Fibroblast of skin of right quadriceps (primary cell): ENCODE results near the gene RASIP1.
A peak's percentile ranks its signal among the peaks of the same experiment; 100 is the strongest.

Experiments
- DNase-seq: peaks from one replicate; pipeline ENCODE4 v3.0.0-alpha.2; 2013

The RASIP1 gene

DNA sequence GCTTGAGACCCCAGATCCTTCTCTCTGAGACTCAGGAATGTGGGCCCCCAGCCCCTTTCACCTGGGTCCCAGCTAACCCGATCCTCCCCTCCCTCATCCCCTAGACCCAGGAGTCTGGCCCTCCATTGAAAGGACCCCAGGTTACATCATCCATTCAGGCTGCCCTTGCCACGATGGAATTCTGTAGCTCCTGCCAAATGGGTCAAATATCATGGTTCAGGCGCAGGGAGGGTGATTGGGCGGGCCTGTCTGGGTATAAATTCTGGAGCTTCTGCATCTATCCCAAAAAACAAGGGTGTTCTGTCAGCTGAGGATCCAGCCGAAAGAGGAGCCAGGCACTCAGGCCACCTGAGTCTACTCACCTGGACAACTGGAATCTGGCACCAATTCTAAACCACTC lies 15.4 kb upstream of the RASIP1 start:
- no peak for DNase-seq

DNA sequence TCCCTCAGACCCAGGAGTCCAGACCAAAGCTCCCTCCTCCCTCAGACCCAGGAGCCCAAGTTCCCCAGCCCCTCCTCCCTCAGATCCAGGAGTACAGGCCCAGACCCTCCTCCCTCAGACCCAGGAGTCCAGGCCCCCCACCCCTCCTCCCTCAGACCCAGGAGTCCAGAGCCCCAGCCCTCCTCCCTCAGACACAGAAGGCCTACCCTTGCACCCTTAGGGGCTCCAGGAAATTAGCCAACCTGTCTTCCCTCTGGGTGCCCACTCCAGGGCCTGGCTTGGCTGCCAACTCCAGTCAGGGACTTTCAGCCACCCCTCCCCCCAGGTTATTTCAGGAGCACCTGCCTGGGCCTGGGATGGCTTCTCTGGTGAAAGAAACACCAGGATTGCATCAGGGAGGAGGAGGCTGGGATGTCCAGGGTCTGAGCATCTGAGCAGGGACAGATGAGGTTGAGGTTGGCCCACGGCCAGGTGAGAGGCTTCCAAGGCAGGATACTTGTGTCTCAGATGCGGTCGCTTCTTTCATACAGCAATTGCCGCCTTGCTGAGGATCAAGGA lies 14.8 kb upstream of the RASIP1 start, which contains the start of gene FGF21:
Gene FGF21, plus strand, starts transcription at position 441 of the 558 bp plus-strand sequence. CDS start 713 bp downstream, outside the sequence.
- peak; percentile 12 for DNase-seq

DNA sequence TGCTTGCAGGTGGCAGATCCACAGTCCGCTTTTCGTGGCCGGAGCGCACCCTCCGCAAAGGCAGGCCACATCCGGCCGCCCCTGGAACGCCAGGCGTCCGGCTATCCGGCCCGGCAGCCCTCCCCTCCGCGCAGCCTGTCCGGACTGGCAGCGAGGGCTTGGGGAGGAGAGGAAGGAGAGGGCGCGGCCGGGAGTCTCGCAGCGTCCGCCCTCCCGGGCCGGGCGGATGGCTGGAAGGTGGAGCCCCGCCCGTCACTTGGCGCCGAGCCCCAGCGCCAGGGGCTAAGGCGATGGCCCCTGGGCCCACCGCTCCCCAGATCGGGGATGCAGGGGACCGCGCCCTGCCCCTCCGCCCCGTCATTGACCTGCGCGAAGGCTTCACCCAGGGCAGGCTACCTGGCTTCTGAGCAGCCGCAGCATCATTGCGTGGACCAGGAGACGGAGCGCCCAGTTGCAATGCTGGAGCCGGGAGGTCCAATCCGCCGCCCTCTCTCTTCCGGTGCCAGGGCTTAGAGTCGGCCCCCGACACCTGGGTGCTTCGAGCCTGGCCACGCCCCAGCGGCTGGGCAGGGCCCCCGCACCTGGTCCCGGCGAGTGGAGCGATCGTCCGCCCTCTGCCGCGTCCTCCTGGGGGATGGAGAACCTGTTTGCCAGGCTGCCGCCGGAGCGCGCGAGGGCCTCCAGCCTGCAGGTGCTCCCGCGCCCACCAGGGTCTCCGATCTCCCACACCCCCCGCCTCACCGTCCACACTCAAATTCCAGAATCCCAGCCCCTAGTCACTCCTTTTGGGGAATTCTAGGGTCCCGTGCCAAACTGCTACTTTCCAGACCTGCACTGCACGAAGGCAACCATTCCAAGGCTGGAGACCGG lies 12.3 kb upstream of the RASIP1 start, which contains the start of gene FUT1:
Gene FUT1, minus strand, starts transcription at position 146 of the 870 bp plus-strand sequence. CDS start 1,360 bp downstream, outside the sequence.
- DNase-seq, result no peak

DNA sequence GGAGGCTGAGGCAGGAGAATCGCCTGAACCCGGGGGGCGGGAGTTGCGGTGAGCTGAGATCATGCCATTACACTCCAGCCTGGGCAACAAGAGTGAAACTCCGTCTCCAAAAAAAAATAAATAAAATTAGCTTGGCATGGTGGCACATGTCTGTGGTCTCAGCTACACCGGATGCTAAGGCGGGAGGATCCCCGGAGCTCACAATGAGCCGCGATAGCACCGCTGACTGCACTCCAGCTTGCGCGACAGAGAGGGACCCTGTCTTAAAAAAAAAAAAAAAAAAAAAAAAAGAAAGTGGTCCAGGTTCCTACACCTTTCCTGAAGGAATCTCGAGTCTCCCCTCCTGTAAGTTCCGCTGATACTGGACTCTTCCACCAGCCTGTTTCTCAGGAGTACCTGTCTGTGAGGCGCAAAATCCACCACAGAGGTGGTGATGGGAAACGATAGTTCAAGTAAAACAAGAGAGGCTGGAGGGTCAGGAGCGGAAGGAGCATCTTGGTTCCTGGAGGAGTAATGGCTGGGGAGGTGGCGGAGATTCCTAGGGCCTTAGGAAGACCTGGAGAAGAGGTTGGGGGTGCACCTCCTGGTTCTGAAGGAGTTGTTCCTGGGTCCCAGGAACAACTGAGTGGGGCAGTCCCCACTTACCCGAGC lies 11.6 kb upstream of the RASIP1 start:
- DNase-seq, result no peak

DNA sequence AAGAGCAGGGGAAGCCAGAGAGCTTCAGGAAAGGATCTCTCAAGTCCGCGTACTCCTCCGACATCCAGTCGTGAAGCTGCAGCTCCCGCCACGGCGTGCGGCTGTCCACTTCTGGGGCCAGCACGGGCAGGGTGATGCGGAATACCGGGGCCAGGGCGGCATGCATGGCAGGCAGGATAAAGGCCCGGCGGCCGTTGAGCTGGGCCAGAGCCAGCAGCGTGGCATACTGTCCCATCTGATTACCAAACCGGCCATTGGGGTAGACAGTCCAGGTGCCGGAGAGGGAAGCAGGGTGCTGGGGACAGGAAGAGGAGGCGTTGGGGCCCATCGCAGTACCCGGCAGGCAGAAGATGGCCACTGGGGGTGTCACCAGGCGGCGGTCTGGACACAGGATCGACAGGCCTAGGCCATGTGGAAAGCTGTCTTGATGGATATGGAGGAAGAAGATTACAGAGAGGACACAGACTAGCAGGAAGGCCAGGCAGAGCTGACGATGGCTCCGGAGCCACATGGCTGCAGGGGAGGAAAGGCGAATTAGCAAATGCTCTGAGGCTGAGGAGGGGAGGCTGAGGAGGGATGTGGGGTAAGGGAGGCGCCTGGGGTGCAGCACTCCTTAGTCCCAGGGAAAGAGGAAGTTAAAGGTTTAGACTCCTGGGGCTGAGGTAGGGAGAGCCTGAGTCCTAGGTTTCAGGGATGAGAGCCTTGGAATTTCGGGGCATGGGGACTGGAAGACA lies 10.5 kb upstream of the RASIP1 start:
- DNase-seq, result no peak

DNA sequence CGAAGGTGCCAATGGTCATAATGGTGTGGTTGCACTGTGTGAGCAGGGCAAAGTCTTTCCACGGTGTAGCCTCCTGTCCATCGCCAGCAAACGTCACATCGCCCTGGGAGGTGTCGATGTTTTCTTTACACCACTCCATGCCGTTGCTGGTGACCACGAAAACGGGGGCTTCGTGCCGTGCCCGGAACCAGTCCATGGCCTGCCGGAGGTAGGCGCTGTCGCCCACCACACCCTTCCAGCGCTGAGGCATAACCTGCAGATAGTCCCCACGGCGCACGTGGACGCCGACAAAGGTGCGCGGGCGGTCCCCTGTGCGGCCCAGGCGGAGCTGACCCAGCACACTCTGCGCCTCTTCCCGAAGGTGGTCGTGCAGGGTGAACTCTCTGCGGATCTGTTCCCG lies 9.9 kb upstream of the RASIP1 start:
- no peak for DNase-seq

DNA sequence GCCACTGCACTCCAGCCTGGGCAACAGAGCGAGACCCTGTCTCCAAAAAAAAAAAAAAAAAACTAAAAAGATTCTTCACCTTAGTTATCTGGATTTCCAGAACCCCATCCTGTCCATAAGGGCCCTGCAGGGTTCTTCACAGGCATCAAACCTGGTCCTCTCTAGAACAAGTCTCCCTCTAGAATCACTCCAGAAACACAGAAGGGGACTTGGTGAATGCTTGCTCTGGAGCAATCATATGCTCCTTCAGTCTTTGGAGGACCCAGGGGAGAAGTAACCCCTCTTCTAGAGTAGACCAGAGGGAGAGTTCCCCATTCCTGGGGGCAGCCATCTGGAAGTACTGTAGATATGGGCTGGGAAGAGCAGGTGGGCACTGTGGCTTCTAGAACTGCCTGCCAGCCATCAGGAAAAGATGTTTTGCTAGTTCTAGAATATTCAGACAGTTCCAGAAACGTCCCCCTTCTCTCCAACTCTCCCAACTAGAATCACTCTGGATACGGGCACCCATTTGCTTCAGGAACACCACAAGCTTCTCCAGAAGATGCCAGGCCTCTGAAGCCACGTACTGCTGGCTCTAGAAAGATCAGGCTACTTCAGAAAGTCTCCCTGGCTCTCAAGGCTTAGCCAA lies 9.3 kb upstream of the RASIP1 start:
- DNase-seq, result no peak

DNA sequence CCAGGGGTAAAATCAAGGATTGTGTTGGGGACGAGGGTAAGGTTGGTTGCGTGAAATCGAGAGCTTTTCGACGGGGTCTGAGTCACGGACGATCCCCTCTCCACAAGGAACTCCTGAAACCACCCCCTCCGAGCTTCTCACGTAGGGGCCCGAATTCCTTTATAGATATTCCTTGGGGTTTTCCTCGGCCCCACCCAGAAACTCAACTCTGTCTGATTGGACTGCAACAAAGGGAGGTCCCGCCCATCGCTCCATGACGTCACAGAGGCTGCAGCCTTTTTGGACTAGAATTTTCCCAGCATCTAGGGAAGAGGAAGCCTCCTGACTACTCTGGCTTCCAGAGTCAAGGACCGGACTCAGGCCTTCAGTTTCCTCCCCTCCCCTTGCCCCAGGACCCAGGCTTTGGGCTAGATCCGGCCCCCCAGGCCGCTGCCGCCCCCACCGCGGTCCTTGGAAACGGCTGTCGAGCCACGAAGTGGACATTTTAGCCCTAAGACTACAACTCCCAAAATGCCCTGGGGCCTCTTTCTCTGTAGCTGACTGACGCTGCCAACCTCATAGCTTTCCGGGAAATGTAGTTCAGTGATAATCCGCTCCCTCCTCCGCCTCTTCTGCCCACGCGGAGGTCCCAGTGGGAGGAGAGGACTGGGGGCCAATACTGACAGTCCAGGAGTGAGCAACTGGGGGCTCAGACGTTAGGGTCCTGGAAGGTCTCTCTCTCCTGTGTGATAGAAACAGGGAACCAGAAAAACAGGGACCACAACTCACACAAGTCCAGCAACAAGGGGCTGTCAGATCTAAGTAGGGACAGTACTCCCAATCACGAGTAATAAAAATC lies 6.5 kb upstream of the RASIP1 start, which contains the start of gene IZUMO1:
Gene IZUMO1, minus strand, starts transcription at position 172 of the 838 bp plus-strand sequence. CDS start 1,050 bp downstream, outside the sequence.
- DNase-seq, result peak; percentile 90

DNA sequence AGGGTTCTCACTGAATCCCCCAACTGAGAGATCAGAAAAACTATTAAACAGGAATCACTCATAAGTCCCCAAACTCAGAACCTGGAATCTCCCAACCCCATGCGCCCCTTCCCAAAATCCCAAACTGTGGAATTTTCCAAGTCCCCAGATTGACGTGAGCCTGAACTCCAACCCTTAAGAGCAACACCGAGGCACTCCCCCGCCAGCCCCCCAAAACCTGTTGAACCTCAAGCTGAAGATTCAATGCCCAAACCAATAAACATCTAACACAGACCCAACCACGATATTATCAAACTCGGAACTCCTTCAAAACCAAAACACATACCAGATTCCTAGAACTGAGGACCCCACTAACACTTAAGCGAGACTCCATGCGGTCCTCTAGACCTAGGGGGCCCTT lies 5.7 kb upstream of the RASIP1 start:
- DNase-seq, result no peak

DNA sequence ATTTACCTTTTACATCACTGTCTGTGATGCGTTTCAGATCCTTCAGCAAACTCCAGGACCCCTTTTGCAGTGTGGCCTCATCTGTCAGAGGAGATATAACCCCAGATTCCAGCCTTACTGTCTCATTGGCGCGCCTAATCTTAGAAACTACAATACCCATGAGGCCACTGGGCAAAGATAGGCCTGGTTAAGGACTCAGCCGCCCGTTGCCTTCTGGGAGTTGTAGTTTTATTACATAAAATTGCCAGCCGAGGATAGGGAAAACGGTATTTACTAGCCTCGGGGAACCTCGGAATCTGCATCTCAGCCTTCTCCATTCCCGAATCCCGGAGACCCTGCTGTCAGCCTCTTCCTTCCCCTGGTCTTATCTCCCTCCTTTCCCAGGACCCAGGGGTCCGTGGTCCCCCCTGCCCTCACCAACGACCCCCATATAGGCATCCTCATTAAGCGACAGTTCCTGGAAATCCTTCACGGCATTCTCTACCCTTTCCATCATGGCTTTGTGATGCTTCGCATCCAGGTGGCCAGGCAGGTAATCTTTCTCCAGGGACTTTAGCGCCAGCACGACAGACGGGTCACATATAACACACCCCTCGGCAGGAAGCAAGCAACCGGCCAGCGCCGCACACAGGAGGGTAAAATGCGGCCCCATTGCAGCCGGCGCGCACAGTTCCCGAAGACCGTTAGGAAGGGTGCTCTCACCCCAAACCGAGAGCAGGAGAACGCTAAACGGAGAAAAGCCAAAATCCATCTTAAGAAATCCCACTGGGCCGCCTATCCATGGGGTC lies 5.0 kb upstream of the RASIP1 start:
- DNase-seq, result peak; percentile 53

DNA sequence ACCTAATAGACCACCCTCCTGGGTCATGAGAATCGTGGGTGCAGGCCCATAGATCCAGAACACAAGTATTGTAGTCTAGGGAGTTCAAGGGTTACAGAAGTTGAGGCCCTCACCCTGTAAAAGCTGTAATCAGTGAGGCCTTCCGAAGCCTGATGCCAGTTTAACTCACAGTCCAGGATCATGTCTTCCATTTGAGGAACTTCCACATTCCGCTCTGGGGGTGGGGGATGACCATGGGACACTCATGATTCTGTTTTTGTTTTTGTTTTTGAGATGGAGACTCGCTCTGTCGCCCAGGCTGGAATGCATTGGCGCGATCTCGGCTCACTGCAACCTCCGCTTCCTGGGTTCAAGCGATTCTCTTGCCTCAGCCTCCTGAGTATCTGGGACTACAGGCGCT lies 1.7 kb upstream of the RASIP1 start:
- no peak for DNase-seq

DNA sequence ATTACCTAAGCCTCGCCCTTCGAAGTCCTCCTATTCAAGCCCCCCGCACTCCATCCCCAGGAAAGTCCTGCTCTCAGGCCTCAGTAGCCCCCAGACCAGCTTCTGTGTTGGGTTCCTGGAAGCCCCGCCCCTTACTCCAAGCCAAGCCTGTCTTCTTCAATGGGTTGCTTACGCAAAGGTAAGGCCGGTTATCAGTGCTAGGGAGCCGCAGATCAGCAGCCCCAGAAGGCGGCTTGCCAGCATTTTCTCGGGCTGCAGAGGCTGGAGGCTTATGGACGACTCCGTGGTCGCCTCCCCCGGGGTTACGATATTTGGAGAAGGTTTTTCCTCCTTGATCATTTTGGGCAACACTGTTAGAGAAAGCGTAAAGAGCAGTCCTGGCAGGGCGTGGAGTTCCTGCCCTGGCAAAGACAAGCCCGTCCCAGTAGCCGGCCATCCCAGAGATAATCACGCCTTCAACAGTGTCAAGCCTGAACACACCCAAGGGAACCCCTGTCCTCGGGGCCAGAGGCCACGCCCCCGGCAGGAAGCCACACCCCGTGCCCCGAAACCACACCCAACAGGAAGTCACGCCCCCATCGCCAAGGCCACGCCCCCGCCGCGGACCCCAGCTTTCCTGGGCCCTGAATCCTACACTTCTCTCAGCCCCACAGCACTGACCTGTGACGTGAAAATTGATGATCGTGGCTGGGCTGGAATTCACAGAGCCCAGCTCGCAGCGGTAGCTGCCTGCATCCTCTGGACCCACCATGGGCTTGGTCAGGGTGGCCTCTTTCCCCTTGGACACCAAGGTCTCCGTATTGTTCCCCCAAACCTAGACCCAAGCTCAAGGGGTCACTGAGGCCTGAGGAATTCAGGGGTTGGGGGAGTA lies 954 bp upstream of the RASIP1 start:
- DNase-seq, result no peak

DNA sequence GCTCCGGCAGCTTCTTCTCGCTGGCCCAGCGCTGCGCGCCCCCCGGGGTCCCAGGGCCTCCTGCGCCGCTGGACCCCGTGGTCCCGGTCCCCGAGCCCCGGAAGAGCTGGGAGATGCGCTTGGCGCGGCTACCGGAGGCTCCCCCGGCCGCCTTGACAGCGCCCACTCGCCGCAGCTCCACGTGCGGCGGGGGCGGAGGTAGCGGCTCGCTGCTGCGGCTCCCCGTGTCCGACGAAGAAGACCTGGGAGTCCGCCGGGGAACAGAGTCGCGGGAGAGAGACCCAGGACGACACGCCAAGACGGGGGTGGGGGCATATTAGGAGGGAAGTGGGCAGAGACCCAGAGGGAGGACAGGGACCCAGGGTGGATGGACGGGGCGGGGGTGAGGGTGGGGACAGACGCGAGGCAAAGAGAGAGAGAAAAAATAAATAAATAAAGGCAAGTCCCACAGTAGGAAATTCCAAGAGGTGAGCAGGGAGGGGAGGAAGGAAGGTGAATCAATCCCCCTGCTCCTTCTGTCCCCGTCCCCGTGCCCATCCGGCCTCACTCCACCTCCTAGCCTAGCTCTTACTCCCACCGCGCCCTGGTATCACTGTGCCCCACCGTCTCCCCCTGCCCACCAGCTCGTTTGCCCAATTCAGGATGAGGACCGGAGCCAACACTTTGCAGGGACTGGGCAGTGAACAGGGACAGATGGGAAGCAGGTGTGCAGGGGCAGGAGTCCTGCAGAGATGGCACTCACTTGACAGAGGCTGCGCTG lies 826 bp downstream of the RASIP1 start:
- DNase-seq, result no peak

DNA sequence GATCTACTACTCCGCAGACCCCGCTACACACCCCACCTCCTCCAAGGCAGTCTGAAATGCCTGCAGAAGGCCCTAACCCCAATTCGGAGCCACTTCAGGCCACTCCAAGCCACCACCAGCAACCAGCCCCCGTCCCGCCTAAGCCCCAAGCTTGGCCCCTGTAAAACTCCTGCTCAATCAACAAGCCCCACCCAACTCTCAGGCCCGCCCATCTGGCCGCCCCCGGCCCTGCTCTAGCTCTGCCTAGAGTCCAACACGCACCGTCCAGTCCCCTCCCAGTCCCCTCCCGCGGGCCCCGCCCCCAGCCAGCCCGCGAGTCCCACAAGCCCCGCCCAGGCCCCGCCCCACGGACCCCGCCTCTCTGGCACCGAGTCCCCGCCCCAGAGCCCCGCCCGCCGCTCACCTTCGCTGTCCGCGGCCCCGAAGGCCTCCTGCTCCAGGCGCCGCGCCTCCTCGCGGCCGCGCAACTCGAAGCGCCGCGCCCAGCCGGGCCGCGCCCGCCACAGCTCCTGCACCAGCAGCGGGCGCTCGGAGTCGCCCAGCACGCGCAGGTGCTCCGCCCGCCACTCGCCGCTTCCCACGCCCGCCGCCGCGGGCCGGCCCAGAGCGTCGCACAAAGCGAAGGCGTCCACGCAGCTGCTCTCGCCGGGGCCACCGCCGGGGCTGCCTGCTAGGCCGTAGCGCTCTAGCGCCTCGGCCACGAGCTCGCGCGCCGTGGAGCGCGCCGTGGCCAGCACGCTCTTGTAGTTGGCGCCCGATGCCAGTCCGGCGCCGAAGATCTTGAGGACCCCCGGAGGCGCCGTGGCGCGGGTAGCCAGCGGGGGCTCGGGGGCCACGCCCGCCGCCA lies 1.6 kb downstream of the RASIP1 start:
- peak; percentile 79 for DNase-seq

DNA sequence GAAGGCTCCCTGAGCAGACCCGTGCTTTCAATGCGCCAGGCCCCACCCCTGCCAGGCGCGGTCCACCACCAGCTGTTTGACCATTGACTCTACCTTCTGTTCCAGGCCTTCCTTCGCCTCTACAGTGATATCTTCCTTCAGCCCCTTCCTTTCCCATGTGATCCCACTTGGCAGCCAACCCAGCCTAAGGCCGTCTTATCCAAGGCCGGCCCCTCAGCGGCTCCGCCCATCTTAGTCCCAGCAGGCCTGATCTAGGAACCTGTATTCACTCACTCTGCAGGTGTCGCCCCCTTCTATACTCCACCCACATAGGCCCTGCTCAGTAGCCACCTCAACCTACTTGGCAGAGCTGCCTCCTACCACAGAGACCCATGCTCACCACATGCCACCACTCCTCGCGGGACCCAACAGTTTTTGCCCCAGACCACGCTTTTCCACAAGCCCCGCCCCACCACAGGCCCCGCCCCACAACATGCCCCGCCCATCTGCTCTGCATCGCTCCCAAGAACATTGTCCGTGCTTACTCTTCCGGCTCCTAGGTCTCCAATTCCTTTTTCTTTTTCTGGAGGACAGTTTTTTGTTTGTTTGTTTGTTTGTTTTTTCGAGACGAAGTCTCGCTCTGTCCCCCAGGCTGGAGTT lies 2.9 kb downstream of the RASIP1 start:
- no peak for DNase-seq

DNA sequence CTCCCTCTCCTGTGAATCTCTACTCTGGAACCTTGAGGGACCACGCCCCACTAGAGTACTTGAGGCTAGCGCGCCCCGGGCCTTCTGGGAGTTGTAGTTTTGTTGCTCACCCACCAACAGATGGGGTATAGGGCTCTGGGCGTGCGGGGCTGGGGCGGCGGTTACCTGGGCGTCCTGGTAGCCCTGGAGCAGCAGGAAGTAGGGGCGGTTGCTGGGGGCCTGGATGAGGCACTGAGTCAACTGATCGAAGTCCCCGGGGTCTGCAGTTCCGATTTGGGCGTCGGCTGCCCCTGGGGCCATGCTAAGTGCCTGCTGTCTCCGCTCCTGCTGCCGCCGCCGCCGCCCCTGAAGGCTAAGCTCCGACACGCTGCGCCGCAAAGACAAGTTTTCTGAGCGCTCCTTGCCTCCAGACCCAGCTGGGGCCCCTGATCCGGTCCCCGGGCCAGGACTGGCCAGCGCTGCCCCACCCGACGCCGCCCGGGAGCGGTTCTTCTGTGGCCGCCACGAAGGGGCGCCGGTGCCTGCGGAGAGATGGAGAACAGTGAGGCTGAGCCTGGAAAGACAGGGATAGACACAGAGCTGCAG lies 5.3 kb downstream of the RASIP1 start:
- peak; percentile 23 for DNase-seq

DNA sequence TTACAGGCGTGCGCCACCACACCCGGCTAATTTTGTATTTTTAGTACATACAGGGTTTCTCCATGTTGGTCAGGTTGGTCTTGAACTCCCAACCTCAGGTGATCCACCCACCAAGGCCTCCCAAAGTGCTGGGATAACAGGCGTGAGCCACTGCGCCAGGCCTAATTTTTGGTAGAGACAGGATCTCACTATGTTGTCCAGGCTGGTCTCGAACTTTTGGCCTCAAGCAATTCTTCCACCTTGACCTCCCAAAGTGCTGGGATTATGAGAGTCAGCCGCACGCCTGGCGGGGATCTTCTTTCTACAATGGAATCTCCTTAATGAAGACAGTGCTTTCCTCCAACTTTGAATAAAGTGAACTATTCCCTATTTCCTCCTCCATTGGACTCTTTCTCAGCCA lies 5.8 kb downstream of the RASIP1 start:
- no peak for DNase-seq
